H1 (cell line): ENCODE data around the gene BFSP2. TPM values are rescaled to one million over a fixed set of nuclear protein-coding genes. Genes with fewer than 3 reads are reported as not detected.

ENCODE experiments used
- CHD7 ChIP-seq: fragments of 300-600 bp; sonication (generic); IDR thresholded peaks from 2 replicates; pipeline ENCODE4 v1.7.1; 2012; ENCODE audit warnings: low read length, moderate library complexity, mild to moderate bottlenecking, inconsistent platforms; ENCODE audit not compliant: insufficient replicate concordance
- polyA plus RNA-seq, 7 experiments: library from polyadenylated mRNA; depleted of rRNA in 3 of 7; stranded (reverse) in 5 of 7; unstranded in 2 of 7; fragments of >200 nt in 5 of 7; fragments of 200-250 nt in 2 of 7; gene quantifications; 1 replicate in 5 of 7; 2 replicates in 1 of 7; 4 replicates in 1 of 7; pipeline versions ENCODE4 v1.2.1 to v1.2.3, GENCODE V29; 2011 to 2013; ENCODE audit warnings: missing spikeins in 2 of 7, mixed read lengths in 2 of 7
- total RNA-seq: library from RNA; stranded (reverse); fragmentation: NEBNext Ultra II Directional; extraction: Animal tissue kit (Norgen Biotek cat#: 25700); gene quantifications from 2 replicates; pipeline ENCODE4 v1.2.1, GENCODE V29; 2021

BFSP2 gene
- total and polyA plus RNA-seq, 2 of the 8 experiments (the other 6 are each of a cell fraction or from before 2014, with no cell fraction given): not detected

- TF ChIP-seq CHD7: no peak
These were observed 90.9 kb downstream of the BFSP2 start (continued) for GRCh38 chr3:133490468-133491351.
